Stimulated activated CD4-positive, alpha-beta T cell treated with anti-CD3 and anti-CD28 coated beads, Interleukin-1b, Interleukin-23, amount 100 ng/mL, for 1 hour (primary cell): Measurements from ENCODE around the gene SAMSN1.

Source experiments
- DNase-seq, 2 donors: peaks; one replicate each; pipeline ENCODE4 v3.0.0-alpha.2; 2020; ENCODE audit warnings: low read depth in 2 of 2

Gene SAMSN1

GRCh38 chr21:14545906-14546480, at the start of gene SAMSN1:
TSS of gene SAMSN1 (minus strand) at chr21:14546315. CDS start at chr21:14546261, 54 bp downstream.
- DNase-seq = peak in 1 of 2 donors; percentile 38

GRCh38 chr21:14595449-14595848, 49.3 kb upstream of the SAMSN1 start:
- DNase-seq = no peak

GRCh38 chr21:14594967-14595366, 48.9 kb upstream of the SAMSN1 start:
- DNase-seq = no peak

GRCh38 chr21:14593230-14593629, 47.1 kb upstream of the SAMSN1 start:
- DNase-seq = no peak

- no peak for DNase-seq
Measured at GRCh38 chr21:14592296-14593000, 46.3 kb upstream of the SAMSN1 start.

- DNase-seq = no peak
Measured at GRCh38 chr21:14591882-14592281, 45.8 kb upstream of the SAMSN1 start.

- DNase-seq = no peak
Measured at GRCh38 chr21:14591377-14591776, 45.3 kb upstream of the SAMSN1 start.

GRCh38 chr21:14589855-14590563, 43.9 kb upstream of the SAMSN1 start:
- no peak for DNase-seq

GRCh38 chr21:14587266-14587665, 41.2 kb upstream of the SAMSN1 start:
- DNase-seq = no peak

- DNase-seq = no peak
Measured at GRCh38 chr21:14585122-14585521, 39.0 kb upstream of the SAMSN1 start.

GRCh38 chr21:14584357-14585095, 38.4 kb upstream of the SAMSN1 start:
- DNase-seq = no peak

- DNase-seq = no peak
Measured at GRCh38 chr21:14583629-14584255, 37.6 kb upstream of the SAMSN1 start.

- DNase-seq = no peak
Measured at GRCh38 chr21:14582934-14583628, 37.0 kb upstream of the SAMSN1 start.

GRCh38 chr21:14581902-14582457, 35.9 kb upstream of the SAMSN1 start:
- no peak for DNase-seq

GRCh38 chr21:14573244-14573643, 27.1 kb upstream of the SAMSN1 start:
- DNase-seq = no peak

GRCh38 chr21:14572204-14572780, 26.2 kb upstream of the SAMSN1 start:
- DNase-seq = no peak

GRCh38 chr21:14569868-14570267, 23.8 kb upstream of the SAMSN1 start:
- DNase-seq = no peak

GRCh38 chr21:14569026-14569621, 23.0 kb upstream of the SAMSN1 start:
- no peak for DNase-seq

GRCh38 chr21:14567331-14568279, 21.5 kb upstream of the SAMSN1 start:
- no peak for DNase-seq
